ENCODE results near the gene PLLP. TPM values are rescaled to one million over a fixed set of nuclear protein-coding genes. Genes with fewer than 3 reads are reported as not detected.

PLLP gene
- polyA plus RNA-seq, 3 donors, result 0.52 to 1.2 (median 0.97) TPM

GRCh38 chr16:57238682-57239081 is 45.8 kb downstream of the PLLP start:
- H3K27ac Mint-ChIP-seq, result no peak overlapping the region
- no peaks in the 10 kb centered on the region for H3K9me3 Mint-ChIP-seq
- H3K4me2 ChIP-seq (replicated peaks; ENCODE audit: extremely low read depth, low read length, poor library complexity, severe bottlenecking), result no peak overlapping the region

GRCh38 chr16:57236022-57236350 is 48.5 kb downstream of the PLLP start:
- Histone ChIP-seq H3K9ac (ENCODE audit: insufficient read depth, low read length, poor library complexity, severe bottlenecking) (no peak overlapping the region), H3K4me1 (ENCODE audit: control insufficient read depth in 1 of 2, insufficient read depth in 2 of 2, low read length in 2 of 2) (peaks cover 11 to 17% of the 10 kb centered on the region in 2 donors), H3K4me3 (replicated peaks in 1 of 3; ENCODE audit: low read depth in 2 of 3, low read length in 3 of 3) (no peak overlapping the region), H3K4me2 (replicated peaks; ENCODE audit: extremely low read depth, low read length, poor library complexity, severe bottlenecking) (no peak overlapping the region), H4K20me1 (ENCODE audit: insufficient read depth, low read length) (no peaks in the 10 kb centered on the region), H3K79me2 (ENCODE audit: insufficient read depth, low read length) (no peaks in the 10 kb centered on the region), H3K27ac (ENCODE audit: low read depth in 1 of 2, low read length in 2 of 2) (peak overlapping the region in 1 of 2 donors; percentile 64), H3K36me3 (replicated peaks in 1 of 2; ENCODE audit: control insufficient read depth in 1 of 2, insufficient read depth in 2 of 2, low read length in 2 of 2) (peaks cover 65 to 87% of the 10 kb centered on the region in 2 donors), H3K9me3 (replicated peaks in 1 of 2; ENCODE audit: control insufficient read depth in 1 of 2, insufficient read depth in 1 of 2, low read length in 2 of 2) (no peaks in the 10 kb centered on the region), H2AFZ (ENCODE audit: insufficient read depth, low read depth, low read length, poor library complexity, severe bottlenecking) (no peak overlapping the region), H3K27me3 (ENCODE audit: control insufficient read depth in 2 of 2, insufficient read depth in 2 of 2, low read length in 2 of 2) (no peaks in the 10 kb centered on the region)
- no peak for DNase-seq
- Mint-ChIP-seq H3K9me3 (no peaks in the 10 kb centered on the region), H3K27me3 (ENCODE audit: low read depth in 3 of 3) (no peaks in the 10 kb centered on the region), H3K4me1 (peaks cover 14% of the 10 kb centered on the region), H3K4me3 (no peak overlapping the region), H3K27ac (peak overlapping the region in 5 of 7 donors; percentile 4 to 86 (median 38)), H3K36me3 (peaks cover 68 to 70% of the 10 kb centered on the region in 2 donors)
- no peak for TF ChIP-seq CTCF (IDR thresholded peaks at IDR 0.05)
- intact Hi-C loops (cut with micrococcal nuclease), result no loop called here

More at GRCh38 chr16:57238682-57239081, 45.8 kb downstream of the PLLP start:
- H3K4me3 Mint-ChIP-seq, result no peak overlapping the region
- Histone ChIP-seq H3K27me3 (ENCODE audit: control insufficient read depth in 2 of 2, insufficient read depth in 2 of 2, low read length in 2 of 2) (no peaks in the 10 kb centered on the region), H3K27ac (ENCODE audit: low read depth in 1 of 2, low read length in 2 of 2) (no peak overlapping the region), H3K4me1 (ENCODE audit: control insufficient read depth in 1 of 2, insufficient read depth in 2 of 2, low read length in 2 of 2) (peaks cover 17 to 26% of the 10 kb centered on the region in 2 donors), H3K9ac (ENCODE audit: insufficient read depth, low read length, poor library complexity, severe bottlenecking) (no peak overlapping the region), H3K79me2 (ENCODE audit: insufficient read depth, low read length) (no peaks in the 10 kb centered on the region), H3K4me3 (replicated peaks in 1 of 3; ENCODE audit: low read depth in 2 of 3, low read length in 3 of 3) (no peak overlapping the region), H2AFZ (ENCODE audit: insufficient read depth, low read depth, low read length, poor library complexity, severe bottlenecking) (no peak overlapping the region), H3K36me3 (replicated peaks in 1 of 2; ENCODE audit: control insufficient read depth in 1 of 2, insufficient read depth in 2 of 2, low read length in 2 of 2) (peaks cover 38 to 60% of the 10 kb centered on the region in 2 donors), H4K20me1 (ENCODE audit: insufficient read depth, low read length) (no peaks in the 10 kb centered on the region), H3K9me3 (replicated peaks in 1 of 2; ENCODE audit: control insufficient read depth in 1 of 2, insufficient read depth in 1 of 2, low read length in 2 of 2) (no peaks in the 10 kb centered on the region)
- intact Hi-C loops (cut with micrococcal nuclease), result no loop called here
- H3K36me3 Mint-ChIP-seq, result peaks cover 43 to 47% of the 10 kb centered on the region in 2 donors
- H3K4me1 Mint-ChIP-seq, result peaks cover 20% of the 10 kb centered on the region
- no peak for DNase-seq
- H3K27me3 Mint-ChIP-seq (ENCODE audit: low read depth in 3 of 3), result no peaks in the 10 kb centered on the region
- no peak for TF ChIP-seq CTCF (IDR thresholded peaks at IDR 0.05)
- no CpG with 5 or more reads among the region's 2 CpGs for WGBS (ENCODE audit: insufficient coverage)

Data from CD14-positive monocyte (primary cell).